ENCODE measurements around the gene BBS1. TPM values are rescaled to one million over a fixed set of nuclear protein-coding genes. Genes with fewer than 3 reads are reported as not detected.
"Not testable (repeated sequence)": the region's sequence is repeated elsewhere in the genome, so short reads cannot be mapped to it uniquely, and the experiment has no call there.

BBS1 gene
- total RNA-seq, 1 experiment from 2014 or later: 47.1 TPM

DNA sequence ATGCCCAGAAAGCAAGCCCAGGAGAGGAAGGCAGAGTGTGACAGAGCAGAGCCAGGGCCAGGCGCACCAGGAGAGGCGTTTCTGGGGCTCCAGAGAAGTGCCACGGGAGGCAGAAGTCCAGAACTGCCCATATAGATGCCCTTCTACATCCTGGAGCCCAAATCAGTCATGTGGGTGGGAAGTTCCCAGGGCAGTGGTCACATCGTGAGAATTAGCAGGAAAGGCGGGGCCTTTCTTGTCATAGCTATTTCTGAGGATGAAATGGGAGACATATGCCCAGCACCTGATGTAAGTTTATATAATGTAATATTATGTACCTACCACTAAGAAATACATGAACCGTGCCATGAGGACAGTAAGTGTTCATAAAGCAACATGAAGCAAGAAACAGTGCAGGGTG, 22.3 kb downstream of the BBS1 start:
- H3K36me3 Mint-ChIP-seq (ENCODE audit: insufficient read depth, unreplicated experiment): peaks cover 11% of the 10 kb centered on the region
- intact Hi-C loops (cut with micrococcal nuclease; ENCODE audit: unreplicated experiment): no loop called here

DNA sequence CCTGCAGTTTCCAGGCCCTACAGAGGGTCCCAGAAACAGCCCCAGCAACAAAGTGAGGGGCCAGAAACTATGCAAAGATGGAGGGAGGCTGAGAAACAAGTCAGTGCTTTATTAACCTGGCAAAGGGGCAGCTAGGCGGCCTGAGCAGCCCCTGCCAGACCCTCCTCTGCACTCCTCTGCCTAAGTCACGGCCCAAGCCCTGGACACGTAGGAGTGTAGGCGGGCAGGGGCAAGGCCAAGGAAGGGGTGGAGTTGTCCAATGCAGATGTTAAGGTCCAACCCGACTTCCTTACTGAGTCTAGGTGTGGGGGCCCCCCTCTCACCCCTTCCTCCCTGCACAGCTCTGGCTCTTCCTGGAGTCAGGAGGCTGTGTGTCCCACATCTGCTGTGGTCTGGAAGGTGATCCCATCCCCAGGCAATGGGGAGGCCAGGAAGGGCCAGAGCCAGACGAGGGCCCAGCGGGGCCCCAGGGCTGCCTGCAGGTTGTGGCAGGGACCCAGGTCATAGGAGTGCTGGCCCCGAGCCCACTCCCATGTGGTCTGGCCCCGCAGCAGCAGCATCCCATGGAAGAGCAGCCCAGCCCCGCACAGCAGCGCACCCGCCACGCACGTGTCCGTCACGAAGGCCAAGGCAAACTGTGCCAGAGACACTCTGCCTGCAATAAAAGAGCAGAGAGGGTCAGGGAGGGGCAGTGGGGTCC, 28.9 kb downstream of the BBS1 start:
- Mint-ChIP-seq H3K27me3 (ENCODE audit: insufficient read depth, unreplicated experiment) (no peaks in the 10 kb centered on the region), H3K36me3 (ENCODE audit: insufficient read depth, unreplicated experiment) (peaks cover 35% of the 10 kb centered on the region), H3K4me3 (ENCODE audit: unreplicated experiment) (no peak overlapping the region), H3K4me1 (ENCODE audit: low read depth, unreplicated experiment) (no peaks in the 10 kb centered on the region), H3K9me3 (ENCODE audit: unreplicated experiment) (no peaks in the 10 kb centered on the region), H3K27ac (ENCODE audit: unreplicated experiment) (no peak overlapping the region)
- H3K36me3 ChIP-seq (ENCODE audit: control insufficient read depth, insufficient read depth, low read length): peaks cover 1% of the 10 kb centered on the region; the same call in 1 of the 2 replicates
- ChIA-PET CTCF (no interaction called here), POLR2A (no interaction called here)
- H3K4me3 ChIP-seq (ENCODE audit: low read depth, low read length): no peak overlapping the region
- H3K4me1 ChIP-seq: 0 out of 2 replicates have a peak, but pooled peaks cover 3% of the 10 kb centered on the region
- intact Hi-C loops (cut with micrococcal nuclease; ENCODE audit: unreplicated experiment): no loop called here
- no peak for TF ChIP-seq CTCF (IDR thresholded peaks at IDR 0.05; ENCODE audit: insufficient read depth in 1 of 2, low read depth in 1 of 2, low read length in 1 of 2, severe bottlenecking in 1 of 2, unreplicated experiment in 1 of 2)
- DNase-seq: no peak
- BruUV-seq (replicated peaks): no TSS peak
- no peaks in the 10 kb centered on the region for H3K27me3 ChIP-seq (replicated peaks; ENCODE audit: control insufficient read depth, insufficient read depth, low read length)
- no peaks in the 10 kb centered on the region for H3K9me3 ChIP-seq

More for the DNA sequence above, 22.3 kb downstream of the BBS1 start:
- Histone ChIP-seq H3K9me3 (no peaks in the 10 kb centered on the region; the same call in 1 of the 2 replicates), H3K4me3 (ENCODE audit: low read depth, low read length) (no peak overlapping the region), H3K36me3 (ENCODE audit: control insufficient read depth, insufficient read depth, low read length) (peaks cover 1% of the 10 kb centered on the region; the same call in 1 of the 2 replicates), H3K4me1 (no peaks in the 10 kb centered on the region), H3K27me3 (replicated peaks; ENCODE audit: control insufficient read depth, insufficient read depth, low read length) (no peaks in the 10 kb centered on the region)
- Mint-ChIP-seq H3K4me3 (ENCODE audit: unreplicated experiment) (no peak overlapping the region), H3K9me3 (ENCODE audit: unreplicated experiment) (no peaks in the 10 kb centered on the region), H3K27me3 (ENCODE audit: insufficient read depth, unreplicated experiment) (no peaks in the 10 kb centered on the region), H3K27ac (ENCODE audit: unreplicated experiment) (no peak overlapping the region), H3K4me1 (ENCODE audit: low read depth, unreplicated experiment) (no peaks in the 10 kb centered on the region)
- no peak for TF ChIP-seq CTCF (IDR thresholded peaks at IDR 0.05; ENCODE audit: insufficient read depth in 1 of 2, low read depth in 1 of 2, low read length in 1 of 2, severe bottlenecking in 1 of 2, unreplicated experiment in 1 of 2)
- CTCF ChIA-PET: no interaction called here
- no peak for DNase-seq
- BruUV-seq (replicated peaks): no TSS peak
- POLR2A ChIA-PET: no interaction called here

DNA sequence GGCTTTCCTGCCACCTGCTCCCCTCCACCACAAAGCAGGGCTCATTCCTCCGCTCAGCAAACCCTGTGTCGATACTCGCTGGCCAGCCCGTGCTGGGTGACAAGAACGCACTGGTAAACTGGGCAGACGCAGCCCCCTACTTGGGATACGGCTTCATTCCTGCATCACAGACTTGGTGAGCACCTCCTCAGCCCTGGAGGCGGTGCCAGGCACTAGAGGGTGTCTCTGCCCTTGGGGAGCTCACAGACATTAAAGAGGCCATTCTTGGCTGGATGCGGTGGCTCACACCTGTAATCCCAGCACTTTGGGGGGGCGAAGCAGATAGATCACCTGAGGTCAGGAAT, 29.4 kb downstream of the BBS1 start:
- H3K27me3 Mint-ChIP-seq (ENCODE audit: insufficient read depth, unreplicated experiment): no peaks in the 10 kb centered on the region
- CTCF ChIA-PET: no interaction called here

GRCh38 chr11:66540598-66540997, 30.2 kb downstream of the BBS1 start:
- H3K36me3 ChIP-seq (ENCODE audit: control insufficient read depth, insufficient read depth, low read length); intact Hi-C loops (cut with micrococcal nuclease; ENCODE audit: unreplicated experiment); H3K4me3 ChIP-seq (ENCODE audit: low read depth, low read length); DNase-seq; H3K4me3 Mint-ChIP-seq (ENCODE audit: unreplicated experiment); H3K27ac Mint-ChIP-seq (ENCODE audit: unreplicated experiment); POLR2A ChIA-PET; H3K9me3 Mint-ChIP-seq (ENCODE audit: unreplicated experiment); H3K27me3 Mint-ChIP-seq (ENCODE audit: insufficient read depth, unreplicated experiment); CTCF ChIA-PET; H3K9me3 ChIP-seq; H3K27me3 ChIP-seq (replicated peaks; ENCODE audit: control insufficient read depth, insufficient read depth, low read length); BruUV-seq (replicated peaks); H3K4me1 Mint-ChIP-seq (ENCODE audit: low read depth, unreplicated experiment): not testable (repeated sequence)
- peaks cover 11% of the 10 kb centered on the region; the same call in 1 of the 2 replicates for H3K4me1 ChIP-seq
- peaks cover 35% of the 10 kb centered on the region for H3K36me3 Mint-ChIP-seq (ENCODE audit: insufficient read depth, unreplicated experiment)

More for the DNA sequence above, 29.4 kb downstream of the BBS1 start:
- no peaks in the 10 kb centered on the region for H3K4me1 Mint-ChIP-seq (ENCODE audit: low read depth, unreplicated experiment)
- H3K36me3 ChIP-seq (ENCODE audit: control insufficient read depth, insufficient read depth, low read length): peaks cover 1% of the 10 kb centered on the region; the same call in 1 of the 2 replicates
- H3K36me3 Mint-ChIP-seq (ENCODE audit: insufficient read depth, unreplicated experiment): peaks cover 35% of the 10 kb centered on the region
- no peak overlapping the region for H3K4me3 ChIP-seq (ENCODE audit: low read depth, low read length)
- BruUV-seq (replicated peaks): no TSS peak
- DNase-seq: no peak
- intact Hi-C loops (cut with micrococcal nuclease; ENCODE audit: unreplicated experiment): no loop called here
- no peaks in the 10 kb centered on the region for H3K9me3 Mint-ChIP-seq (ENCODE audit: unreplicated experiment)
- peaks cover 6% of the 10 kb centered on the region; the same call in 1 of the 2 replicates for H3K4me1 ChIP-seq
- POLR2A ChIA-PET: no interaction called here
- no peak for TF ChIP-seq CTCF (IDR thresholded peaks at IDR 0.05; ENCODE audit: insufficient read depth in 1 of 2, low read depth in 1 of 2, low read length in 1 of 2, severe bottlenecking in 1 of 2, unreplicated experiment in 1 of 2)
- no peaks in the 10 kb centered on the region for H3K27me3 ChIP-seq (replicated peaks; ENCODE audit: control insufficient read depth, insufficient read depth, low read length)
- H3K9me3 ChIP-seq: no peaks in the 10 kb centered on the region
- no peak overlapping the region for H3K4me3 Mint-ChIP-seq (ENCODE audit: unreplicated experiment)
- no peak overlapping the region for H3K27ac Mint-ChIP-seq (ENCODE audit: unreplicated experiment)

Data from Caco-2 (cell line).